Measurements from ENCODE around the gene MAP3K2.

- TF ChIP-seq CTBP1 (IDR thresholded peaks at IDR 0.05; ENCODE audit: borderline replicate concordance) = no peak
- no peak for TF ChIP-seq TARDBP (IDR thresholded peaks at IDR 0.05)
- no peak for TF ChIP-seq FOXM1 (IDR thresholded peaks at IDR 0.05; ENCODE audit: borderline replicate concordance)
- TF ChIP-seq LEF1 (IDR thresholded peaks at IDR 0.05; ENCODE audit: borderline replicate concordance) = no peak
- no peak for TF ChIP-seq FOXK2 (IDR thresholded peaks at IDR 0.05)
- no peak for TF ChIP-seq SP1 (IDR thresholded peaks at IDR 0.05)
- TF ChIP-seq SUZ12 (IDR thresholded peaks at IDR 0.05) = no peak
- TF ChIP-seq L3MBTL2 (conservative IDR thresholded peaks at IDR 0.05) = no peak
- TF ChIP-seq BHLHE40 (IDR thresholded peaks at IDR 0.05; ENCODE audit: borderline replicate concordance) = no peak
- no peak for TF ChIP-seq FOXA1 (IDR thresholded peaks at IDR 0.05)
- no peak for TF ChIP-seq ZNF384 (IDR thresholded peaks at IDR 0.05)
- TF ChIP-seq HDGF (IDR thresholded peaks at IDR 0.05; ENCODE audit: borderline replicate concordance) = no peak
- TF ChIP-seq ARNT (IDR thresholded peaks at IDR 0.05) = no peak
- no peak for TF ChIP-seq NFRKB (IDR thresholded peaks at IDR 0.05)
Measured at GRCh38 chr2:127400897-127401756, 13.4 kb upstream of the MAP3K2 start.

Measured in HEK293T (cell line).